KOPT-K1 (cell line): Measurements from ENCODE around the gene CDKN3.
"Not testable (repeated sequence)": the region's sequence is repeated elsewhere in the genome, so short reads cannot be mapped to it uniquely, and the experiment has no call there.

ENCODE experiments used
- H3K27ac ChIP-seq: fragments of 200-600 bp; sonication (generic); 2 replicates; pipeline ENCODE4 v1.5.1; 2016; ENCODE audit warnings: antibody characterized with exemption, mild to moderate bottlenecking, low read depth, low read length; ENCODE audit not compliant: poor library complexity, severe bottlenecking
- H3K36me3 ChIP-seq: fragments of 200-600 bp; sonication (generic); 2 replicates; pipeline ENCODE4 v1.5.1; 2017; ENCODE audit warnings: antibody characterized with exemption, mild to moderate bottlenecking, low read length, moderate library complexity; ENCODE audit not compliant: insufficient read depth
- H3K9me3 ChIP-seq: fragments of 200-600 bp; sonication (generic); 2 replicates; pipeline ENCODE4 v1.5.1; 2017; ENCODE audit warnings: antibody characterized with exemption, low read length, mild to moderate bottlenecking; ENCODE audit not compliant: insufficient read depth, poor library complexity, severe bottlenecking

The CDKN3 gene

DNA sequence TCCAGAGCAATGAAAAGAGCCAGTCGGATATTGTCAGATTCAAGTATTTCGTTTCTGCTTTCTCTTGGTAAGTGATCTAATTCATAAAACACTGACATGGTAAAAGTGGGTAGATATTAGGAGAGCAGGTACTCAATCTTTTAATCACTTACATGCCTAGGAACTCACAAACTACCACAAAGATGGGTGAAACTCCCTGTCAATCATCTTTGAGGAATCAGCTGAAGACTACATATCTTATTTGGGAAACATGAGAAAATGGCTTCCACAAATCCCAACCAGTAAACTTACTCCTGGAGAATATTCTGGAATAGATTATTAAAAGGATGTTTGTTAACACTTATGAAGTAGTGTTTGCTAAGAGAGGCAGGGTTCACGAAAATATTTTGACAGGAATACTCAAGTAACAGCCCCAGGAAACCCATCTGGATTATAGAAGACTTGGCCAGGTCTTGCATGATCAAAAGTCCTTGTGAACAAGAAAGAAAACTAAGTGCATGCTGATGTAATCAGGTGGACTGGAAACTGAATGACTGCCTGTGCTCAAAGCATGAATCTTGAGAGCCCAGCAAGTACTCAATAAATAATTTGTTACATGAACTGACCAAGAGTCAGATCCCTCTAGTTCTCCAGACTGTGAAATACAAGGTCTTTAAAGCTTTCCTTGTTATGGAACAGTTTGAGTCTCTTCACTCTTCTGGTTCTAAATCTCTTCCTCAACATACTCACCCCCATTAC is 28.9 kb downstream of the CDKN3 start:
- no peaks in the 10 kb centered on the region for H3K9me3 ChIP-seq
- no peak overlapping the region for H3K27ac ChIP-seq
- peaks cover 98% of the 10 kb centered on the region for H3K36me3 ChIP-seq

DNA sequence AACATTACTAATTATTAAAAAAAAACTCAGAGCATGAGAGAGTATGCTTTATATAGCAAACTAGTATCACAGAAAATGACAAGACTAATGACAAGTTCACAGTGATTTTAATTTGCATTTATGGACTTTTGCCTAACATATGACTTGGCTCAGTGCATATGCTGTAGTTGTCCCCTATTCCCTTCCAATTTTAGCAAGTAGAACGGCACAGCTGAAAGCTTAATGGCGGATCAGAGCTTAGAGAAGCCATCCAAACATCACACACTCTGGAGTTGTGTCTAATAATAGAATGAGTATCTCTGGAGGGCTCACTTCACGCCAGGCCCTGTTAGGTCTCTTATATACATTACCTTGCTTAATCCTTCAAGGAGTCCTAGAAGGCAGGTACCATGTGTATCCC is 31.1 kb downstream of the CDKN3 start:
- H3K36me3 ChIP-seq = peaks cover 97% of the 10 kb centered on the region
- no peaks in the 10 kb centered on the region for H3K9me3 ChIP-seq
- H3K27ac ChIP-seq = no peak overlapping the region

DNA sequence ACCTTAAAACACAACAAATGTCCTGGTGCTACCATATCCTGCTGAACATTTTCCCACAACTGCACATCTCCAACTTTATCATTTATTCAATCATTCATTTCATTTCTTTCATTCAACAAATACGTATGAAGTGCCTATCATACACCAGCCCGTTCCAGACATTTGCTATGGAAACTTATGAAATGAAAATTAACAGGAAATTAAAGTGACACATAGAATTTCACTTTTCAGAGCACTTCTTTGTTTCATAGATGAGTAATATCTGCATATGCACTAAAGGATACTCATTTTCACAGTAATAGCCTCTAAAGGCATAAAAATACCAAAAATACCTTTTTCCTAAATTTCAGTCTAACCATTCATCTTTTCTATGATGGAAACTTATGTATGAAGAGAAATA is 31.7 kb downstream of the CDKN3 start:
- Histone ChIP-seq H3K27ac (no peak overlapping the region), H3K9me3 (no peaks in the 10 kb centered on the region), H3K36me3 (peaks cover 94% of the 10 kb centered on the region)

DNA sequence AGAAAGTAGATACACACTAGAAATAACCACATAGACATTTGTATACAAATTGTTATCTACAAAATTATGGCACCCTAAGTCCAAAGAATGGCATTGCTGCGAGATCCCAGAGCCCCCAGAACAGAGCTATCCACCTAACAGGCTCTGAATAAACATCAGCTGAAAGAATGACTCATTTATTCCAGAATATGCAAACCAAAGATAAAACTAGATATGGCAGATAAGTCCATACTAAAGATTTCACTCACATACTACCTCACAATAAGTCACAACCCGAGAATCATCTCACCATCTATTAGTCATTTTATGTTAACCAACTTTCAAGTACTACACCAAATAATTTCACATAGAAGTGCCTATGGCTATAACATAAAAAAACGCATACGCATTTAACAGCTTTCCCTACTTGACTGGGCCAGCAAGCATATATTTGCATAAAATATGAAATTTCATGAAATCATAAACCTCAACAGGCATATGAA is 38.7 kb downstream of the CDKN3 start:
- no peaks in the 10 kb centered on the region for H3K9me3 ChIP-seq
- H3K36me3 ChIP-seq = peaks cover 64% of the 10 kb centered on the region
- H3K27ac ChIP-seq = no peak overlapping the region

DNA sequence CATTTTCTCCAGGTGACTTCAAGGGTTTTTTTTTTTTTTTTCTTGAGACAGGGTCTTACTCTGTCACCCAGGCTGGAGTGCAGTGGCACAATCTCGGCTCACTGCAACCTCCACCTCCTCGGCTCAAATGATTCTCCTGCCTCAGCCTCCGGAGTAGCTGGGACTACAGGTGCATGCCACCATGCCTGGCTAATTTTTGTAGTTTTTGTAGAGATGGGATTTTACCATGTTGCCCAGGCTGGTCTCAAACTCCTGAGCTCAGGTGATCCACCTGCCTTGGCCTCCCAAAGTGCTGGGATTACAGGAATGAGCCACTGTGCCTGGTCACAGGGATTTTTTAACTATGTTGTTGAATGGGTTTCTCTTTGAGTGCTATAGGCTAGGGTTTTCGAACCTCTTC is 41.1 kb downstream of the CDKN3 start:
- not testable (repeated sequence) for H3K9me3 ChIP-seq, H3K27ac ChIP-seq
- peaks cover 41% of the 10 kb centered on the region for H3K36me3 ChIP-seq

GRCh38 chr14:54438703-54439102 is 41.9 kb downstream of the CDKN3 start:
- peaks cover 37% of the 10 kb centered on the region for H3K36me3 ChIP-seq
- no peak overlapping the region for H3K27ac ChIP-seq
- no peaks in the 10 kb centered on the region for H3K9me3 ChIP-seq

- Histone ChIP-seq H3K9me3 (no peaks in the 10 kb centered on the region), H3K27ac (peak overlapping the region; percentile 83), H3K36me3 (peaks cover 25% of the 10 kb centered on the region)
These were observed 43.2 kb downstream of the CDKN3 start for GRCh38 chr14:54440037-54440436.

DNA sequence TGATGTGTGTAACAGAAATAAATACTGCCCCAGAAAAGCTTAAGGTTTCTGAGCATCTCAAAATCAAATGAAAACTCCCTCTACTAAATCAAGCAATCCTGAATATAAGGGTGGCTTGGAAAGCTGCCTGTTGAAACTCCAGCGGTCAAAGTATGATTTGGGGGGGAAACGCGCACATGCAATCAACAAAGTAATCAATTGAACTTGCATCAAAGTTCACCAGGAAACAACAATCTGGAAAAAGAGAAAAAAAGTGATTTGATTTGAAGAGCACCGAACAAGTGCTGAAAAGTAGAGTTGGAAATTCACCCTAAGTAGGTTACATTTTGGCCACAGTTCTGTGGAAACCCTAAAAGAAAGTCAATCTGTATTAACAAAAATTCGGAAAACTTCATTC is 43.7 kb downstream of the CDKN3 start:
- Histone ChIP-seq H3K9me3 (no peaks in the 10 kb centered on the region), H3K27ac (peak overlapping the region; percentile 83), H3K36me3 (peaks cover 21% of the 10 kb centered on the region)

DNA sequence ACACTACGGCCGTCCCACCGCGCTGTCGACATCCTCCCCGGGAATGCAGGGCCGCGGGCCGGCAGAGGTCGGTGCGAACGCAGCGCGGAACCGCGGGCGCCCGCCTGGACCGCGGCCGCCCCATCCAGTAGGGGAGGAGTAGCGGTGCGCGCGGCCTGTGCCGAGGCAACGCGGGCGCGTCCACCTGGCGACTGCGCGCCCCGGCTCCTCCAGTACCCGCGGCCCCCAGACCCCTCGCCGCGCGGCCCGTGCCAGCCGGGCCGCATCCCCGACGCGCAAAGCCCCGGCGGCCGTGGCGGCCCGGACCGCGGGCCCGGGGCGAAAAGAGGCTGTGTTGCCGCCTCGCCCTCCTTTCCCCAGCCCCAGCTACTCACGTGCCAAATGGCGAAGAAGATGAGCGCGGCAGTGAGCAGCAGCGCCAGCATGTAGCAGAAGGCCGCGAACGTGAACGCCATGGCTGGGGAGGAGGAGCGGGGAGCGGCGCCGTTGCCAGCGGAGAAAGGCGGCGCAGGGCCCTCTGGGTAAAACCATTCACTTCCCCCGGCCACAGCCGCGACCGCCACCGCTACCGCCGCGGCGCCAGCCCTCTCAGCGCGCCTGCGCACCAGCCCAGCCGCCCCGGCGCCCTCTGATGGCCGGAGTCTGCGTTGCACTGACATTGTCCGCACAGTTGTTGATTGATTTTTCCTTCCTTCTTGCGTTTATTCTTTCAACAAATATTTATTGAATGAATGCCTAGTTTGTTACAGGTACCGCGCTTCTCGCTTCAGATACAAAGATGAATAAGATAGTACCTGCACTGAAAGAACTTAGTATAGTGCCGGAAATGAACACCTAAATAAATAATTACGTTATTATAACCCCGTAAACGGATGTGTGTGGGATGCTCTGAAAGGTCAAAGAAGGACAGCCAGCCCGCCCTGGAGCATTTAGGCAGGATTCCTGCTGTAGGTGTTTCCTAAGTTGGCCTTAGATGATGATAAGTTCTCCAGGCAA is 44.4 kb downstream of the CDKN3 start, which contains the start of gene CNIH1:
Gene CNIH1, minus strand, starts transcription at position 502 of the 996 bp plus-strand sequence. Its CDS starts 47 bp downstream, at position 455.
- Histone ChIP-seq H3K27ac (peak within 1 kb of the TSS; percentile 83), H3K36me3 (peaks cover 14% of the 10 kb centered on the region), H3K9me3 (no peaks in the 10 kb centered on the region)

- H3K36me3 ChIP-seq, H3K27ac ChIP-seq, H3K9me3 ChIP-seq: not testable (repeated sequence)
These were observed 46.2 kb downstream of the CDKN3 start for GRCh38 chr14:54442961-54443360.

DNA sequence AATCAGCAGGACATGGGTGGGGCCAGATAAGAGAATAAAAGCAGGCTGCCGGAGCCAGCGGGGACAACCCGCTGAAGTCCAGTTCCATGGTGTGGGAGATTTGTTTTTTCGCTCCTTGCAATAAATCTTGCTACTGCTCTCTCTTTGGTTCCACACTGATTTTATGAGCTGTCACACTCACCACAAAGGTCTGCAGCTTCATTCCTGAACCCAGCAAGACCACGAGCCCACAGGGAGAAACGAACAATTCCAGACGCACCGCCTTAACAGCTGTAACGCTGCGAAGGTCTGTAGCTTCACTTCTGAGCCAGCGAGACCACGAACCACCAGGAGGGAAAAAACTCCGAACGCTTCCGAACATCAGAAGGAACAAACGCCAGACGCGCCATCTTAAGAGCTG is 47.2 kb downstream of the CDKN3 start:
- no peaks in the 10 kb centered on the region for H3K9me3 ChIP-seq
- H3K27ac ChIP-seq = no peak overlapping the region
- H3K36me3 ChIP-seq = no peaks in the 10 kb centered on the region

GRCh38 chr14:54444681-54445080 is 47.9 kb downstream of the CDKN3 start:
- Histone ChIP-seq H3K9me3 (no peaks in the 10 kb centered on the region), H3K27ac (no peak overlapping the region), H3K36me3 (no peaks in the 10 kb centered on the region)

DNA sequence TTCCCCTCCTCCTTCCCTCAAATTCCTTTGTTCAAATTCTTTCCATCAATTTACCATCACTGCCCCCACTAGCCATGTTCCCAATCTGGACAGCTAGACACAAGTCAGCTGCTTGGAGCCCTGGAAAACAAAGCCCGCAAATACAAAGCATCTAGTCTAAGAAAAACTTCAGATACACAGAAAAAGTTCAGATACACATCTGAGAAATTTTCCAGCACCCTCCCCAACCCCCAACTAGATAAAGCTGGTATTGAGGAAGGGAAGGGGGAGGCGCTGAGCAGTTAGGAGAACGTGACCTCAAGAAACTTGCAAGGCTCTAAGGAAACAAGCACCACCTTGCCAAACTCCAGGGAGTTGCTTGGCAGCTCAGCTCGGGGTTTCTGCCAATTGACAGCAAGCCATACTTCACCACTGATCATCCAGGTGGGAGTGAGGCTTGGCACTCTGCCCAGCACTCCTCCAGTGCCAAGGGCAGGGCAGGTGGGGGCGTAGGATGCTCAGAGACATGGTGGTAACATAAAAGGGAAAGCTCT is 49.4 kb downstream of the CDKN3 start:
- Histone ChIP-seq H3K9me3 (no peaks in the 10 kb centered on the region), H3K36me3 (no peaks in the 10 kb centered on the region), H3K27ac (no peak overlapping the region)

- H3K36me3 ChIP-seq = no peaks in the 10 kb centered on the region
- no peaks in the 10 kb centered on the region for H3K9me3 ChIP-seq
- H3K27ac ChIP-seq = no peak overlapping the region
These were observed 50.5 kb downstream of the CDKN3 start for GRCh38 chr14:54447231-54447692.

GRCh38 chr14:54450535-54450934 is 53.7 kb downstream of the CDKN3 start:
- Histone ChIP-seq H3K36me3 (no peaks in the 10 kb centered on the region), H3K9me3 (no peaks in the 10 kb centered on the region), H3K27ac (no peak overlapping the region)
